BJ (cell line): ENCODE measurements around the gene ATP7A. TPM values are rescaled to one million over a fixed set of nuclear protein-coding genes. Genes with fewer than 3 reads are reported as not detected.
A peak's percentile ranks its signal among the peaks of the same experiment; 100 is the strongest.

ENCODE experiments used
- CTCF ChIA-PET: fragments of 350-600 bp; formaldehyde crosslinking; extraction: SDS; loops from one replicate; lab custom pipeline; 2021; ENCODE audit warnings: antibody characterized with exemption, inconsistent platforms; lab: Yijun Ruan, JAX
- POLR2A ChIA-PET: fragments of 300-600 bp; sonication (Branson Sonifier 250); formaldehyde crosslinking; extraction: SDS; loops from one replicate; lab custom pipeline; 2021; ENCODE audit warnings: antibody characterized with exemption; lab: Charles Lee
- DNase-seq: peaks from one replicate; pipeline ENCODE4 v3.0.0-alpha.2; 2011; ENCODE audit warnings: low read depth
- H3K27me3 ChIP-seq: 2 replicates; pipeline ENCODE4 v1.6.0; 2011; ENCODE audit warnings: low read length; ENCODE audit not compliant: control insufficient read depth, insufficient read depth
- H3K36me3 ChIP-seq: 2 replicates; pipeline ENCODE4 v1.5.1; 2011; ENCODE audit warnings: low read length; ENCODE audit not compliant: control insufficient read depth, insufficient read depth
- H3K4me3 ChIP-seq: 2 replicates; pipeline ENCODE4 v1.5.1; 2011; ENCODE audit warnings: low read depth, mild to moderate bottlenecking, control low read depth, low read length
- polyA plus RNA-seq: library from polyadenylated mRNA; depleted of rRNA; stranded (reverse); fragments of >200 nt; gene quantifications from 2 replicates; pipeline ENCODE4 v1.2.3, GENCODE V29; 2011
- TF ChIP-seq, protein P1 (sequence below): IDR thresholded peaks from 2 replicates; pipeline ENCODE4 v1.5.1; 2011; ENCODE audit warnings: low read depth, mild to moderate bottlenecking, control low read depth, inconsistent platforms, low read length, moderate library complexity; ENCODE audit not compliant: insufficient read depth

Gene ATP7A
- polyA plus RNA-seq, 1 experiment, result 2.4 TPM

DNA sequence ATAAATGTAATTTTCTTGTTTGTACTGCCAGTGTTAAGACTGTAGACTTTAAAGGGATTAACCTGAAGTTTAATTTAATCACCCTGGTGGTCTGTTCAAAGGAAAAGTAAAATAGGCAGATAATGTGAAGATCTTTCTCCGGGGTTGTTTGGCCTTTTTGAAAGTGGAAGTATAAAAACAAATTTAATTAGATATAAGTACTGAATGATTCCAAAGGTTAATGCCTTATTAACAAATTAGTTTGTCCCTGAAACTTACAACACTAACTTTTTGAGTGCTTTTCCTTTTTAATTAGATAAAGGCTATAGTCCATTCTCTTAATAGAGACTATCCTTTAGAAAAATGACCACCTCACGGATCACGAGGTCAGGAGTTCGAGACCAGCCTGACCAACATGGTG lies 69.4 kb downstream of the ATP7A start:
- no peak for DNase-seq
- H3K27me3 ChIP-seq, result no peaks in the 10 kb centered on the region
- POLR2A ChIA-PET, result no interaction called here
- TF ChIP-seq, protein P1, sequence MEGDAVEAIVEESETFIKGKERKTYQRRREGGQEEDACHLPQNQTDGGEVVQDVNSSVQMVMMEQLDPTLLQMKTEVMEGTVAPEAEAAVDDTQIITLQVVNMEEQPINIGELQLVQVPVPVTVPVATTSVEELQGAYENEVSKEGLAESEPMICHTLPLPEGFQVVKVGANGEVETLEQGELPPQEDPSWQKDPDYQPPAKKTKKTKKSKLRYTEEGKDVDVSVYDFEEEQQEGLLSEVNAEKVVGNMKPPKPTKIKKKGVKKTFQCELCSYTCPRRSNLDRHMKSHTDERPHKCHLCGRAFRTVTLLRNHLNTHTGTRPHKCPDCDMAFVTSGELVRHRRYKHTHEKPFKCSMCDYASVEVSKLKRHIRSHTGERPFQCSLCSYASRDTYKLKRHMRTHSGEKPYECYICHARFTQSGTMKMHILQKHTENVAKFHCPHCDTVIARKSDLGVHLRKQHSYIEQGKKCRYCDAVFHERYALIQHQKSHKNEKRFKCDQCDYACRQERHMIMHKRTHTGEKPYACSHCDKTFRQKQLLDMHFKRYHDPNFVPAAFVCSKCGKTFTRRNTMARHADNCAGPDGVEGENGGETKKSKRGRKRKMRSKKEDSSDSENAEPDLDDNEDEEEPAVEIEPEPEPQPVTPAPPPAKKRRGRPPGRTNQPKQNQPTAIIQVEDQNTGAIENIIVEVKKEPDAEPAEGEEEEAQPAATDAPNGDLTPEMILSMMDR, result no peak
- no peaks in the 10 kb centered on the region for H3K36me3 ChIP-seq
- CTCF ChIA-PET, result no interaction called here
- no peak overlapping the region for H3K4me3 ChIP-seq

- DNase-seq, result no peak
- TF ChIP-seq, protein P1, result no peak
- POLR2A ChIA-PET, result no interaction called here
- CTCF ChIA-PET, result interaction anchor here (1.8 kb wide), 1 partner anchor 12 kb away, joined by 7 read pairs; no protein-coding TSS in a partner anchor
- Histone ChIP-seq H3K36me3 (no peaks in the 10 kb centered on the region), H3K27me3 (no peaks in the 10 kb centered on the region), H3K4me3 (no peak overlapping the region)
These were observed 101.4 kb downstream of the ATP7A start for GRCh38 chrX:78011846-78012245.

DNA sequence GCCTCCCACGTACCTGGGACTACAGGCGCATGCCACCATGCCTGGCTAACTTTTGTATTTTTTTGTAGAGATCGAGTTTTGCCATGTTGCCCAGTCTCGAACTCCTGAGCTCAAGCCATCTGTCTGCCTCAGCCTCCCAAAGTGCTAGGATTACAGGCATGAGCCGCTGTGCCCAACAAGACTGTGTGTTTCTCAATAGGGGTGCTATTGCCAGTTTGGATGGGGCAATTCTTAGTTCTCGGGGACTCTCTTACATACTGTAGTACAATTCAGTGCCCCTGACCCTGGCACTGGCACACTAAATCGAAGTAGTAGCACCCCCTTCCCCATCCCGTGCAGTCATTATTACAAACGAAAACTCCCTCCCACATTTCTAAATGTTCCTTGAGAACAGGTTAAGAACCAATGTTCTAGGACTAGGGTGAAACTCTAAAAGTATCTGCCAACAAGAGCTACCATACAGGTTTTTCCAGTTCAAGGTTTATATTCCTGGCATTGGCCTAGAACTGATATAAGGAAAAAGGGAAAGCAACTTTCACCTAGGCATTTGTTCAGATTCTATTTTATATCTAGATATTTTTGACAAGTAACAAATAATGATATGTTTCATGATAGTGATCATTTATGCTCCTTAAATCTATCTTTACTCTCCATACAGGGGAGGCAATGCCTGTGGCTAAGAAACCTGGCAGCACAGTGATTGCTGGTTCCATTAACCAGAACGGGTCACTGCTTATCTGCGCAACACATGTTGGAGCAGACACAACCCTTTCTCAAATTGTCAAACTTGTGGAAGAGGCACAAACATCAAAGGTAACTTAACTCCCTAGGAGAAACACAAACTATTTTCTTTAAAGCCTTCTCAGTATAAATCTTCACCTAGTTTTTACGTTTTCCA lies 109.3 kb downstream of the ATP7A start:
- ChIA-PET CTCF (interaction anchor here (1.3 kb wide), 1 partner anchor 10 kb away, joined by 3 read pairs; no protein-coding TSS in a partner anchor), POLR2A (no interaction called here)
- Histone ChIP-seq H3K4me3 (no peak overlapping the region), H3K27me3 (no peaks in the 10 kb centered on the region), H3K36me3 (no peaks in the 10 kb centered on the region)
- no peak for DNase-seq
- TF ChIP-seq, protein P1, result no peak

GRCh38 chrX:78024349-78025059 lies 114.0 kb downstream of the ATP7A start:
- POLR2A ChIA-PET, result no interaction called here
- TF ChIP-seq, protein P1, result peak; percentile 57
- CTCF ChIA-PET, result interaction anchor here (1.1 to 2.3 kb wide), 6 partner anchors 9 to 114 kb away, joined by 3 to 7 read pairs (median 6); partner anchors contain the start of gene ATP7A

DNA sequence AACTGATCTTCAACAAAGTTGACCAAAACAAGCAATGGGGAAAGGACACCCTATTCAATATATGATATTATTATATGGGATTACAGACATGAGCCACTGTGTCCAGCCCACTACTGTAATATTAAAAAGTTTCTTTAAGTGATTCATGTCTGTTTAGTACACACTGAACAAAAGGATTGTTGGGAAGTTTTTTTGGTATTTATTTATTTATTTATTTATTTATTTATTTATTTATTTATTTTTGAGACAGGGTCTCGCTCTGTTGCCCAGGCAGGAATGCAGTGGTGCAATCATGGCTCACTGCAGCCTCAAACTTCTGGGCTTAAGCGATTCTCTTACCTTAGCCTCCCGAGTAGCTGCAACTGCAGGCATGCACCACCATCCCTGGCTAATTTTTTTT lies 117.3 kb downstream of the ATP7A start:
- no peak overlapping the region for H3K4me3 ChIP-seq
- ChIA-PET POLR2A (no interaction called here), CTCF (no interaction called here)
- H3K27me3 ChIP-seq, result no peaks in the 10 kb centered on the region
- H3K36me3 ChIP-seq, result no peaks in the 10 kb centered on the region
- TF ChIP-seq, protein P1, result no peak
- no peak for DNase-seq

More at GRCh38 chrX:78024349-78025059, 114.0 kb downstream of the ATP7A start:
- no peaks in the 10 kb centered on the region for H3K36me3 ChIP-seq
- DNase-seq, result no peak
- no peaks in the 10 kb centered on the region for H3K27me3 ChIP-seq
- no peak overlapping the region for H3K4me3 ChIP-seq
